ENCODE data around the gene APOLD1. TPM values are rescaled to one million over a fixed set of nuclear protein-coding genes. Genes with fewer than 3 reads are reported as not detected.
"Not testable (repeated sequence)": the region's sequence is repeated elsewhere in the genome, so short reads cannot be mapped to it uniquely, and the experiment has no call there.

Gene APOLD1
- polyA plus RNA-seq, 3 donors, result 0.08 to 0.21 TPM; not detected in 1

DNA sequence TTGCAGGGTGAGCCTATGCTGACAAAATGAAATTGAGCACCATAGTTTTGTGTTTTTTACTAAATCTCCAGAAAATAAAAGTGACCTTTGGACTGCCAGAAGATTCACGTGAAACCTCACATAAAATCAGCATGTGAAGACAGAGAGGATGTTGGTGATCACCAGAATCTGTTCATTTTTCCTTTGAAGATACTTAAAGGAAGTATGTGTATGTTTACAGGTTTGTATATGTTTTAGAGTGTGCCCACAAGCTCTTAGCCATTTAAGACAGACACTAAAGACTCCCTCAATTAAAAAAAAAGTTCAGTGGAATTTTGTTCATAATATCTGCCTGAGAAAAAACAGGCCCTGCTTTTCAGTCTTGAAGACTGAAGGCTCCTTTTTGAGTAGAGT is 53.5 kb downstream of the APOLD1 start:
- Histone ChIP-seq H2AFZ (ENCODE audit: insufficient read depth, low read depth, low read length, poor library complexity, severe bottlenecking) (no peak overlapping the region), H3K4me1 (ENCODE audit: control insufficient read depth in 1 of 2, insufficient read depth in 2 of 2, low read length in 2 of 2) (no peaks in the 10 kb centered on the region), H3K4me3 (replicated peaks in 1 of 3; ENCODE audit: low read depth in 2 of 3, low read length in 3 of 3) (no peak overlapping the region), H3K4me2 (replicated peaks; ENCODE audit: extremely low read depth, low read length, poor library complexity, severe bottlenecking) (no peak overlapping the region), H3K27me3 (ENCODE audit: control insufficient read depth in 2 of 2, insufficient read depth in 2 of 2, low read length in 2 of 2) (no peaks in the 10 kb centered on the region), H3K9me3 (replicated peaks in 1 of 2; ENCODE audit: control insufficient read depth in 1 of 2, insufficient read depth in 1 of 2, low read length in 2 of 2) (no peaks in the 10 kb centered on the region), H3K36me3 (replicated peaks in 1 of 2; ENCODE audit: control insufficient read depth in 1 of 2, insufficient read depth in 2 of 2, low read length in 2 of 2) (peaks cover 0 to 2% of the 10 kb centered on the region in 2 donors), H3K27ac (ENCODE audit: low read depth in 1 of 2, low read length in 2 of 2) (no peak overlapping the region), H3K9ac (ENCODE audit: insufficient read depth, low read length, poor library complexity, severe bottlenecking) (no peak overlapping the region), H3K79me2 (ENCODE audit: insufficient read depth, low read length) (no peaks in the 10 kb centered on the region), H4K20me1 (ENCODE audit: insufficient read depth, low read length) (no peaks in the 10 kb centered on the region)
- H3K9me3 Mint-ChIP-seq, result no peaks in the 10 kb centered on the region
- no CpG with 5 or more reads among the region's 1 CpG for WGBS (ENCODE audit: insufficient coverage)
- peaks cover 4% of the 10 kb centered on the region for H3K4me1 Mint-ChIP-seq
- no peak overlapping the region for H3K4me3 Mint-ChIP-seq
- H3K36me3 Mint-ChIP-seq, result peaks cover 5 to 9% of the 10 kb centered on the region in 2 donors
- no peak overlapping the region for H3K27ac Mint-ChIP-seq
- peaks cover 0 to 2% (median 0%) of the 10 kb centered on the region in 3 donors for H3K27me3 Mint-ChIP-seq (ENCODE audit: low read depth in 3 of 3)
- no peak for DNase-seq
- intact Hi-C loops (cut with micrococcal nuclease), result no loop called here
- TF ChIP-seq, protein P1, sequence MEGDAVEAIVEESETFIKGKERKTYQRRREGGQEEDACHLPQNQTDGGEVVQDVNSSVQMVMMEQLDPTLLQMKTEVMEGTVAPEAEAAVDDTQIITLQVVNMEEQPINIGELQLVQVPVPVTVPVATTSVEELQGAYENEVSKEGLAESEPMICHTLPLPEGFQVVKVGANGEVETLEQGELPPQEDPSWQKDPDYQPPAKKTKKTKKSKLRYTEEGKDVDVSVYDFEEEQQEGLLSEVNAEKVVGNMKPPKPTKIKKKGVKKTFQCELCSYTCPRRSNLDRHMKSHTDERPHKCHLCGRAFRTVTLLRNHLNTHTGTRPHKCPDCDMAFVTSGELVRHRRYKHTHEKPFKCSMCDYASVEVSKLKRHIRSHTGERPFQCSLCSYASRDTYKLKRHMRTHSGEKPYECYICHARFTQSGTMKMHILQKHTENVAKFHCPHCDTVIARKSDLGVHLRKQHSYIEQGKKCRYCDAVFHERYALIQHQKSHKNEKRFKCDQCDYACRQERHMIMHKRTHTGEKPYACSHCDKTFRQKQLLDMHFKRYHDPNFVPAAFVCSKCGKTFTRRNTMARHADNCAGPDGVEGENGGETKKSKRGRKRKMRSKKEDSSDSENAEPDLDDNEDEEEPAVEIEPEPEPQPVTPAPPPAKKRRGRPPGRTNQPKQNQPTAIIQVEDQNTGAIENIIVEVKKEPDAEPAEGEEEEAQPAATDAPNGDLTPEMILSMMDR (IDR thresholded peaks at IDR 0.05), result no peak

- H3K4me3 ChIP-seq (replicated peaks in 1 of 3; ENCODE audit: low read depth in 2 of 3, low read length in 3 of 3); H2AFZ ChIP-seq (ENCODE audit: insufficient read depth, low read depth, low read length, poor library complexity, severe bottlenecking); H3K9me3 Mint-ChIP-seq; H4K20me1 ChIP-seq (ENCODE audit: insufficient read depth, low read length); H3K9me3 ChIP-seq (replicated peaks in 1 of 2; ENCODE audit: control insufficient read depth in 1 of 2, insufficient read depth in 1 of 2, low read length in 2 of 2); DNase-seq; H3K36me3 Mint-ChIP-seq; H3K27ac ChIP-seq (ENCODE audit: low read depth in 1 of 2, low read length in 2 of 2); intact Hi-C loops (cut with micrococcal nuclease); H3K4me3 Mint-ChIP-seq; H3K79me2 ChIP-seq (ENCODE audit: insufficient read depth, low read length); H3K27me3 ChIP-seq (ENCODE audit: control insufficient read depth in 2 of 2, insufficient read depth in 2 of 2, low read length in 2 of 2); H3K36me3 ChIP-seq (replicated peaks in 1 of 2; ENCODE audit: control insufficient read depth in 1 of 2, insufficient read depth in 2 of 2, low read length in 2 of 2); H3K9ac ChIP-seq (ENCODE audit: insufficient read depth, low read length, poor library complexity, severe bottlenecking); H3K4me1 Mint-ChIP-seq; H3K4me2 ChIP-seq (replicated peaks; ENCODE audit: extremely low read depth, low read length, poor library complexity, severe bottlenecking); H3K27me3 Mint-ChIP-seq (ENCODE audit: low read depth in 3 of 3); H3K27ac Mint-ChIP-seq; H3K4me1 ChIP-seq (ENCODE audit: control insufficient read depth in 1 of 2, insufficient read depth in 2 of 2, low read length in 2 of 2): not testable (repeated sequence)
- 100% methylated on average over 4 of the region's 10 CpGs for WGBS (ENCODE audit: insufficient coverage)
These were observed 54.0 kb downstream of the APOLD1 start for GRCh38 chr12:12839439-12839838.
